Measurements from ENCODE around the gene FHL3.

FHL3 gene, protein sequence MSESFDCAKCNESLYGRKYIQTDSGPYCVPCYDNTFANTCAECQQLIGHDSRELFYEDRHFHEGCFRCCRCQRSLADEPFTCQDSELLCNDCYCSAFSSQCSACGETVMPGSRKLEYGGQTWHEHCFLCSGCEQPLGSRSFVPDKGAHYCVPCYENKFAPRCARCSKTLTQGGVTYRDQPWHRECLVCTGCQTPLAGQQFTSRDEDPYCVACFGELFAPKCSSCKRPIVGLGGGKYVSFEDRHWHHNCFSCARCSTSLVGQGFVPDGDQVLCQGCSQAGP

DNA sequence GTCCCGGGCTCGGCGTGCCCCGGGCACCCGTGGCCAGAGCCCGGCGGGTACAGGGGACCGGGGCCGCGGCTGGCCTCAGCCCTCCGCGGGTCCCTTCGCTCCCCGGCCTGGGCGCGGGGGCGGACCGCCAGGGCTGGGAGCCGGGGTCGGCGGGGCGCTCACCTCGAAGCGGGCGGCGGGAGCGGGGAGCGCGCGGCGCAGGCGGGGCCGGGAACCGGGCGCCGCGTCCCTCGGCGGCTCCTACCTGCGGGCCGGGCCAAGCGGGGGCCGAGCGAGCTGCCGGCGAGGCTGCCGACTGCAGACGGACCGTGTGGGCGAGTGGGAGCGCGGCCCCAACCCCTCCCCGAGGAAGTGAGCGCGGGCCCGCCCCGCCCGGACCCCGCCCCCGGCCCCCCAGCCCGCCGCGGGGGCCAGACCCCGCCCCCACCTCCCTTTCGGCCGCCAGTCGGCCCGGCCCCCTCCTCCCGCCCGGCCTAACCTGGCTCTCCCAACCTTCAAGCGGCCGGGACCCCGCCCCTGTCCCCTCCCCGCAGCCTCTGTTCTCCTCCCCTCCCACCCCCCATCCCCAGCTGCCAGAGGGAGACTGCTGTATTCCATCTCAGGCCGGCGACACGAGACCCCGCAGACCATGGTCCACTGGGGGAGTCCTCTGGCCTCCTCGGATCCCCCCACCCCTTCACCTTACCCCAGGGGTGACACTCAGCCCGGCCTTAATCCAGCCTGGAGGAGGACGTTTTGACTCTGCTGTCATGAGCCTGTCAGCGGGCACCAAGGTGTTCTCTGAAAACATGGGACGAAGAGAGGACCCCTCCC lies at the start of gene FHL3:
Gene FHL3 (minus strand): TSS at position 320 of the 813 bp plus-strand sequence. CDS start 6,102 bp downstream, outside the sequence.
- peak; percentile 56 for DNase-seq

DNA sequence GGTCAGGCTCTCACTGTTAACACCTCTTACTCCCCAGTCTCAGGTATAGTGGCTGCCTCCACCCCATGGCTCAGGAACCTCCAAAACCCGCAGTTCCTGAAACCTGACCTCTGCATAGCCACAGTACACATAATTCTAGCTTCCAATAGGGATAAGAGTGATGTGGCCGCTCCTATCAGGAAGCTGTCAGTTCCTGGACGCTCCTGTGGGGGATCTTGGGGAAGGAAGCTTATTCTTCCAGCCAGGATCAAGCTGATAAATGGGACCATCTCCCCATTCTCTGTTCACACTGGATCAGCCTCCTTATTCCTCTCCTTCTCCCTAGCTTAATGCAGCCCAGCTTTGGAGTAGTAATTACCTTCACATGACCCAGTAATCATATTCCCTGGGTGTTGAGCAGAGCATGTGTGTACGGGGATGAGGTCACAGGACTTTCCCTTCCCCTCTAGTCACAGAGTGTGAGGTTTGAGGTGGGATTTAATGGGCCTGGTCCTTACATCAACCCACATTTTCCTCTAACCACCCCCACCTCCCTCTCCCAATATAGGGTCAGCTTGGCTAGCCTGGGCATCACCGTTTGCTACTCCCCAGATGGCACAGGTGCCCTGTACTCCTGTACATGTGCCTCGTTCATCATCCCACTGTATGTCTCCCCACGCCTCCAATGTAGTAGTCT lies 48.2 kb upstream of the FHL3 start:
- DNase-seq, result no peak

- no peak for DNase-seq
These were observed 47.6 kb upstream of the FHL3 start for GRCh38 chr1:38052750-38053415.

GRCh38 chr1:38051079-38051543 lies 45.8 kb upstream of the FHL3 start:
- DNase-seq, result no peak

DNA sequence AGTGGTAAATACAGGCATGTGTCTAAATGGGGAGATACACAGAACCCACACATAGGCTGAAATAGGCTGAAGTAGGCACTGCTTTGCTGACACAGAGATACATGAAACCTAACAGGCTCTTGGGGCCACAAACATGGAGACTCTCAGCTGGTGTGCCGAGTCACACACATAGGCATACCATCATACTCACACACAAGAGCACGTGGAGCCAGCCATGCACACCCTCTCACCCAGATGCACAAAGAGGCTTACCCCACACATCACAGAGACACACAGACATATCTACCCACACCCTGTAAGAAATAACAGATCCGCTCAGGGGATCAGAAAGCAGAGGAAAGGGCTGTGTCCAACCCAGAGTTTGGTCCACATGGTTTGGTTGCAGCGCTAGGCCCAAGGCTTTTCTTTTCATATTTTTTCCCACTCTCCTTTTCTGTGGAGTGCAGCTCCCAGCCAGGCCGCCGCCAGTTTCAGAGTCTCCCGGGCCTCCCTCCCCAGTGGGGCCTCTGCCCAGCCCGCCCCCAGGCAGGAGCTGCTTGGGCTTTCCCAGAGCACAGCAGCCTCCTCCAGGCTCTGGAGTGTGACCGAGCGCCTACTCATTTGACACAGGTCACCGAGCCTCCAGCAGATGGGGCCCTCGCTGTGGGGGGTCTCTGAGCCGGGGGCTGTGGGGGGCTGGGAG lies 45.2 kb upstream of the FHL3 start:
- no peak for DNase-seq

DNA sequence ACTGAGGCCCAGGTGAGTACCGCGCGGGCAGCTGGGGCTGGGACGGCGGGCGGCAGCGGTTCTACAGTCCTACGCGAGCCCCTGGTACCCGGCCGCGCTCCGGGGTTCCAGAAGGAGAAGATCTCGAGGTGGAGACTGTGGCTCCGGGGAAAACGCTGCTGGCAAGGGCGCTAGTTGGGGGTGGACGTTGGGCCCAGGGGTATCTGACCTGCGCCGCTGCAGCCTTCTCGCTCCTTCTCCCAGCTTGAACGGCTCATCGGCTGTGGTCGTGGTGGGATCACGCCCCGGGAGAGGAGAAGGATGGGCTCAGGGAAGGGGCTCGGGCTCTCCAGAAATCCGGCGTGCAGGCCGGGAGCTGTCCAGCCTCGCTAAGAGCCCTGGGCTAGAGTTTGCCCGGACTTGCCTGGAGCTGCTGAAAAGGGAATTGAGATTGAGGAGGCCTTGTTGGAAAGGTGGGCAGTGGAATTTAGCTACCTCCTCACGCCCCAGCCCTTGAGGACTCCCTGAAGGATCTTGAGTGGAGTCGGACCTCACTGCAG lies 42.4 kb upstream of the FHL3 start:
- no peak for DNase-seq

- peak; percentile 80 for DNase-seq
These were observed 41.7 kb upstream of the FHL3 start for GRCh38 chr1:38046884-38047602.

- DNase-seq, result peak; percentile 20
These were observed 41.1 kb upstream of the FHL3 start, which contains the start of gene POU3F1 for GRCh38 chr1:38046333-38046883. TSS of gene POU3F1 (minus strand) at chr1:38046793. CDS start at chr1:38046743, 50 bp downstream.

- DNase-seq, result peak; percentile 15
These were observed 40.4 kb upstream of the FHL3 start for GRCh38 chr1:38045401-38046332.

DNA sequence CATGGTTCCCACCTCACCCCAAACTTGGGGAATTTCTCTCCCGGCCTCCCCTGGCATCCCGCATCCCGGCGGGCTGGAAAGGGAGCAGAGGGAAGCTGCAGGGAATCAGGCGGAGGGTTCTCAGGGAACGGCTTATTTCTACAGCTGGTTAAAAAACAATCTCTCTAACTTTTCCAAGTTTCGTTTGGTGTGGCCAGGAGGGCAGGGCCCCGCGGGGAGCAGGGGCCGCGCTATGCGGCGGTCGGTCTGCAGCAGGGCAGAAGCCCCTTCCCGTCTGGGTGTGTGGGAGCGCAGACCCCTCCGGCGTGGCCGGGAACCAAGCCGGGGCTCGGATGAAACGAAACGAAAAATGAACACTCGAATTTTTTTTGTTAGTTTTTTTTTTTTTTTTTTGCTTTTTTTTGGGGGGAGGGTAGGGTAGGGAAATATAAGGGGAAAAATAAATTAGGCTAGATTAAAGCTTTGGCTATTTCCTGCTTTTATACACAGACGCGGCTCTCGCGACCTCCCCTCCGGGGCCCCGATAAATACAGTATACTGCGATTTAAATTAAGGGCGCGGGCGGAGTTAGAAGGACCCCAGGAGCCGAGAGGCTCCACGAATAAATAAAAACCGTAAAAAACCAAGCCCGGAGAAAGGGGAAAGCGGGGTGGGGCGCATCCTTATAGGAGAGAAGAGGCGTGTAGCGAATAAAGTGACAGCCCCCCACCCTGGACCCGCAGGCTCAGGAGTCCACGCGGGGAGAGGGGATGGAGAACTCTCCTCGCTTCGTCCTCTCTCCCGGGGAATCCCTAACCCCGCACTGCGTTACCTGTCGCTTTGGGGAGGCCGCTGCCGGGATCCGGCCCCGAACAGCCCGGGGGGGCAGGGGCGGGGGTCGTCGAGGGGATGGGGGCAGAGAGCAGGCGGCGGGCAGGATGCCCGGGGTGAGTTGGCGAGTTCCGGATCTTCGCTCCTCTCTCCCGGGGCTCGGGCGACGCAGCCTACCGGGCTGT lies 39.2 kb upstream of the FHL3 start:
- no peak for DNase-seq

DNA sequence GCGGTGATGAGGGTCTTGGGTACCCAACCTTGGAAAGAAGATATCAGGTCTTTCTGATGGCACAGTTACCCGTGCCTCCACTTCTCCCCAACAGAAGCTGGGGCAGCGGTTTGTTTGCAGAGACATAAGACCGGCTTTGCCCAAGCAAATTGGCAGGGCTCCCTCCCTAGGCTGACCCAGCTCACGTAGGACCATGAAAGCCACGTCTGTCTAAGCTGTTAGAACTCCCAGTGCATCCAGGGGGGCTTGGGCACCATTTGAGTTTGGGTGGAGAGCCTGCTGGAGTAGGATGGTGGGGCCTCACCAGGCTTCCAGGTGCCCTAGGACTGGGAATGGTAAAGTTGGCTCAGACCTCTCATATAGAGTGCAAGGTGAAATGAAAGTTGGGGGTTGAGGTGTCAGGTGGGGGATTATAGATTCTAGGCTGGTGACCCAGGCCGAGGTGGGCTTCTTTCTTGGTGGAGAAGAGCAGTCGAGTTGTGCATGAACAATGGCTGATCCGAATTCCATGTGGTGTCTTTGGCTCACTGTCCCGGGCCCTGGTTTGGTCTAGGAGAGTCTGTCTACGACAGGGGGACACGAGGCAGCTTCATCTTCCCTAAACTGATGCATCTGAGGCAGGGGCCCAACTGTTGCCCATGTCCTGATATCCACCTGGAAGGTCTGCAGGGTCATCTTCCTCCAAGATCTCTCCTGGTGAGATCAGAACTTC lies 37.9 kb upstream of the FHL3 start:
- no peak for DNase-seq

- DNase-seq, result no peak
These were observed 36.9 kb upstream of the FHL3 start for GRCh38 chr1:38041936-38042834.

DNA sequence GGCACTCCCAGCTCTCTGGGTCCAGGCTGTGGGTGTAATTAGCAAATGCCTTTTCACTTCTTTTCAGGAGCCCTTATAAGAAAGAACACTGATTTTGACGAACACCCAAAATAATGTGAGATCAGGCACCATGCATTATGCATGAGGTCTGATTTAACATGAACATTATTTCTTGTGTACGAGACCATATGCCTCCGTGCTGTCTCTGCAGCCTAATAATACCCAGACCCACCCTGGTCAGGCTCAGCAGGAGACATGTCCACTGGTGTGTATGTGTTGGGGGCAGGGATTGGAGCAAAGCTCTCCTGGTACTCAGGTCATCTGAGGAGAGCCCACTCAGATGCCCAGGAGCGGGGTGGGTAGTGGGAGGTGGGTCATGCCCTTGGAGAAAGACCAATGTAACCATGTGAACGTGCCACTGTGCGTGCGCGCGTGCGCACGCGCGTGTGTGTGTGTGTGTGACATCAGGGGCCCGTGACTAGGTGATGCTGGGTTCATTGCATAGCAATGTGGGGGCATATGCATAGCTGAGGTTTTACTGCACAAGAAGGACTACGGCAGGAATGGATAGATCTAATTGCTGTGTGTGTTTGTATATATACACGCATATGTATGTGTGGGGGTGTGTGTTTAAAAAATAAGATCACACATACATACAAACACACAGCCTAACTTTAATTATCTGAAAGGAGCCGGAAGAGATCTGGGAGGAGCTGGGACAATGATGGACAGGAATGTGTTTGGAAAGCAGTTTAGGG lies 34.2 kb upstream of the FHL3 start:
- no peak for DNase-seq

GRCh38 chr1:38038861-38039260 lies 33.5 kb upstream of the FHL3 start:
- DNase-seq, result no peak

DNA sequence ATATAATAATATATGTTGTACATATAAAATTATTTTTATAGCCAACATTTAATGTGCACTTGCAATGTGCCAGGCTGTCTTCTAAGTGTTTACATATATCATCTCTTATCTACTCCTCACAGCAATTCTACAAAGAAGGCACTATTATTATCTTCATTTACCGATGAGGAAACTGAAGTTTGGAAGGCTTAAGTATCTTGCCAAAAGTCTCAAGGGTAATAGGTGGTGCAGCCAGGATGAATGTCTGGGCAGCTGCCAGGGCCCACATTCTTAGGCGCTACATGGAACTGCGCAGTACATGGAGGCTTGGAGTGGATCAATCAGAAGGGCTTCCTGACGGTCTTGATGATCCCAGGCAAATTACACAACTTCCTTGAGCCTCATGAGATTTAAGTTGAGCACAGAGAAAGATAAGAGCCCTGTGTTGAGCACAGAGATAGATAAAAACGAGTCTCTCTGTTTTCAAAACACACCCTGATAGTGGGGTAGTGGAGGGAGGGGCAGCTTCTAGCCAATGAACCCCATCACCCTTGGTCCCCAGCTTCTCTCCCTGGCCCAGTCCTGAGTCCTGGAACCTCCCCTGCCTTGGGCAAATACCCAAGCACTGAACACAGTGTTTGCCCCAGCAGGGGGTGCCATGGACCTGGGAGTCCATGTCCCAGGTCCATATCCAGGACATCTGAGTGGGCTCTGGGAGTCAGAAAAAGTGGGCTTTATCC lies 32.1 kb upstream of the FHL3 start:
- no peak for DNase-seq

Data from activated naive CD4-positive, alpha-beta T cell treated with Interleukin-2 at 50 U/mL for 16 hours (primary cell).